HG03521 (cell line): Measurements from ENCODE around the gene RNF125.
"Not testable (repeated sequence)": the region's sequence is repeated elsewhere in the genome, so short reads cannot be mapped to it uniquely, and the experiment has no call there.

ENCODE experiments used
- ATAC-seq: cut with Tn5 transposase; IDR thresholded peaks from one replicate; pipeline ENCODE4 v1.9.1; 2021; ENCODE audit warnings: mild to moderate bottlenecking, moderate library complexity; ENCODE audit not compliant: unreplicated experiment

The RNF125 gene

GRCh38 chr18:32018331-32019250 is at the start of gene RNF125:
RNF125 (plus strand) TSS chr18:32018825; CDS start chr18:32018864, 39 bp downstream.
- peak; percentile 86 for ATAC-seq

GRCh38 chr18:31970617-31971016 is 48.0 kb upstream of the RNF125 start:
- ATAC-seq = no peak

- no peak for ATAC-seq
These were observed 44.6 kb upstream of the RNF125 start for GRCh38 chr18:31973929-31974546.

- ATAC-seq = no peak
These were observed 42.4 kb upstream of the RNF125 start for GRCh38 chr18:31976242-31976641.

GRCh38 chr18:31977270-31977872 is 41.3 kb upstream of the RNF125 start:
- ATAC-seq = no peak

GRCh38 chr18:31978616-31979015 is 40.0 kb upstream of the RNF125 start:
- no peak for ATAC-seq

- ATAC-seq = no peak
These were observed 38.9 kb upstream of the RNF125 start for GRCh38 chr18:31979714-31980113.

- ATAC-seq = no peak
These were observed 37.8 kb upstream of the RNF125 start for GRCh38 chr18:31980863-31981262.

GRCh38 chr18:31983020-31983419 is 35.6 kb upstream of the RNF125 start:
- no peak for ATAC-seq

- no peak for ATAC-seq
These were observed 34.6 kb upstream of the RNF125 start for GRCh38 chr18:31983976-31984375.

- ATAC-seq = peak; percentile 95
These were observed 27.8 kb upstream of the RNF125 start for GRCh38 chr18:31990823-31991222.

- ATAC-seq = no peak
These were observed 22.6 kb upstream of the RNF125 start for GRCh38 chr18:31996007-31996406.

GRCh38 chr18:31998880-31999412 is 19.7 kb upstream of the RNF125 start:
- ATAC-seq = no peak

GRCh38 chr18:32001141-32001540 is 17.5 kb upstream of the RNF125 start:
- not testable (repeated sequence) for ATAC-seq

- ATAC-seq = not testable (repeated sequence)
These were observed 14.8 kb upstream of the RNF125 start for GRCh38 chr18:32003822-32004221.

GRCh38 chr18:32010124-32010721 is 8.4 kb upstream of the RNF125 start:
- ATAC-seq = no peak

- ATAC-seq = no peak
These were observed 7.4 kb upstream of the RNF125 start for GRCh38 chr18:32011193-32011592.

GRCh38 chr18:32019251-32019948 is 775 bp downstream of the RNF125 start:
- ATAC-seq = no peak

GRCh38 chr18:32019949-32020625 is 1.5 kb downstream of the RNF125 start:
- ATAC-seq = not testable (repeated sequence)
